Measurements from ENCODE around the gene P3H1.

Gene P3H1

DNA sequence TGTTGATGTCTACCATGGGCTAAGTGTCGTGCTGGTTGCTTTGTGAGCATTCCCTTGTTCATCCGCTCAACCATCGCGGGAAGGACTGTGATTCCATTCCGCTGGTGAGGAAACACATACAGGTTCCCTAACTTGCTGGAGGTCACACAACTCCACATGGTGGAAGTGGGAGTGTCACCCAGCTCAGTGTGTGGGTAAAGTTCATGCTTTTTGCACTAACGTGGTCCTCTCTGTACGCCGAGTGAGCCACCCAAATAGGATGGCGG, 22.7 kb downstream of the P3H1 start:
- no peak for DNase-seq (ENCODE audit: low read depth)

DNA sequence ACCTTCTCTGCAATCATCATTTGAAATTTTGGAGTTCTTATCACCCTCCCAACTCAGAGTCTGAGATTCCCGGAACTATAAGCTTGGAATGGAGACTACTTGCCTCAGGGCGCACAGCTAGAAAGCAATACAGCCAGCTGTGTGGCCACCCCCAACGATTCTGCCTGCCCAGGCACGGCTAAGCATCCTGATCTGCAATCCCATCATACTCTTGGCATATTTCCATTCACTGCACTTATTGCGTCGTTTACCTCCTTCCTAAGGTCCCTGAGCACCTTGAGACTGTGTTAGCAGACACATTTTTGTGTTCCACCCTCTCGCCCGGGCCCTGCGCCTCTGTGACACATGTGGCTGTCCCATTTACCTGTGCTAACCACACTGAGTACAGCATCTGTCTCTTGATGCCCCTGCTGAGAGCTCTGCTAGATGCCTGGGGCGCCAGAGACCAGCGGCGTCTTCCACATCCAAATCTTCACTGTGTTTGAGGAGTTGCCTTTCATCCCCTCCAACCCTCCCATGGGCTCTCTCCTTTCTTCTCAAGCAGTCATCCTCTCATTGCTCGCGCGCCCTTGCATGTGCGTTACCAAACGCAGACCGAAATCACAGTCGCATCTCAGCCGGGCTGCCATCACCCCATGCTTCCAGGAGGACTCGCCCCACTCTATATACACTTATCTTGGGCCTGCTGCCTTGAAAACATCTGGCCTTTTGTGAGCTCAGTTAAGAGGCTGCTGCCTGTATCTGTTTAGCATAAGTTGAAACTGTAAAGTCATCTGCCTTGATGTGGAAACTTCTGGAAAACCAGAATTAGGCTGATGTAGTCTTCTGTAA, 23.3 kb downstream of the P3H1 start:
- no peak for DNase-seq (ENCODE audit: low read depth)

DNA sequence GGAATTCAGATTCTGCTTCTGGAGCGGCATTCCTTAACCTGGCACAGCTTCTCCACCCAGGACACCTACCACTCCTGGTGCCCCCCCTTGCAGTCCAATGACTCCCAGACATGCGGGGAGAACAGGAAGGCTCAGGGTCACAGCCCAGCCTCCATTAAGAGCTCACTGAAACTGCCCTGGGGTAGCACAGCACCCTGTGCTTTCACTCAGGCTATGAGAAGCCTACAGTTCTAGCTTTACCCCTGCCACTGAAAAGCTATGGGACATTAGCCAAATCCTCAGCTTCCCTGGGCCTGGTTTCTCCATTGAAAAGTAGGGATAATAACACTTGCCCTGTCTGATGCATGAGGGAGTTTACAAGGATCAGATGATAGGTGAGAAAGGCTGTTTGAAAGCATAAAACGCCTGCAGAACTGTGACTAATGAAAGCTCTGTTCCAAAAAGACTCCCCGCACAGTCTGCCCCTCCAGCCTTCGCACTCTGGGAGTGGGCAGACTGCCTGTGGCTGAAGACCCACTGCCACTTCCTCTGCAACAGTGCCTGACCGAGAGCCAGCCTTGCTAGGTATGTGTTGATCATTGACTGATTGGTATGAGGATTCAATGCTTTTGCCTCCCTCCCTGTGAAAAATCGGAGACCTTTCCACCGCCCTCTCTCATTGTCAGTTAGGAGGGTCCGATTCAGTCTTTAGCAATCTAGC, 24.1 kb downstream of the P3H1 start:
- DNase-seq (ENCODE audit: low read depth): no peak

DNA sequence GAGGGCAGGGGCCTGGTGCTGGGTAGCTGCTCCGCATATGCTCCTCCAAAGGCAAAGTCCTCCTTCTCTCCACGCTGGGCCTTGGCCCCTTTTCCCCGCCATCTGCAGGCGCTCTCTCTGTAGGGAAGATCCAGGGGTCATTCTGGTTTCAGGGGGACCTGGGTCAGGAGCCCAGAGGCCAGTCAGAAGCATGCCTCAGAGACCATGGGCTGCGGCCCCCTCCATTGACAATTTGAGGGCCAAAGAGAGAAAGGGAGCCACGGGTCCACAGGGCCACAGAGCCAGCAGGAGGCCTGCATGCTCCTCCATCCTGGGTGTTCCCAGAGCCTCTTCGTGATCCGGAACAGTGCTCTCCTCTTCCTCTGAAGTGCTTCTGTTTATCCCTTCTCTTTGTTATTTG, 24.7 kb downstream of the P3H1 start:
- DNase-seq (ENCODE audit: low read depth): no peak

DNA sequence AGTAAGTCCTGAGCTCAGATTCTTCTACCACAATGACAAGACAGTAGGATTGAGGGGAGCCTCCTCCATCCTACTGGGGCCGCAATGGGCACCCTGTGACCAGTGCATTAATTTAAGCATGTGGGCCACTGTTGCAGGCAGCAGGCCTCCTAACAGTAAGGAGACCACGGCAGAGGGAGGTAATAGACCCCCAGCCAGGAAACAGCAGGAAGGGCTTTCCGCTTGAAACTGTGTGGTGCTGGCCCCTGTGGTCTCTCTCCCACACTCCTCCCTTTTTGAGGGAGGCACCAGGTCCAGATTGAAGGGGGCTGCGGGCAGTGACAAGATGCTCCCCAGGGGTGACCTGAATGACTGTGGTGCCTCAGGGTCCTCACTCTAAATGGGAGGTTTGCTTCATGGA, 25.1 kb downstream of the P3H1 start:
- no peak for DNase-seq (ENCODE audit: low read depth)

DNA sequence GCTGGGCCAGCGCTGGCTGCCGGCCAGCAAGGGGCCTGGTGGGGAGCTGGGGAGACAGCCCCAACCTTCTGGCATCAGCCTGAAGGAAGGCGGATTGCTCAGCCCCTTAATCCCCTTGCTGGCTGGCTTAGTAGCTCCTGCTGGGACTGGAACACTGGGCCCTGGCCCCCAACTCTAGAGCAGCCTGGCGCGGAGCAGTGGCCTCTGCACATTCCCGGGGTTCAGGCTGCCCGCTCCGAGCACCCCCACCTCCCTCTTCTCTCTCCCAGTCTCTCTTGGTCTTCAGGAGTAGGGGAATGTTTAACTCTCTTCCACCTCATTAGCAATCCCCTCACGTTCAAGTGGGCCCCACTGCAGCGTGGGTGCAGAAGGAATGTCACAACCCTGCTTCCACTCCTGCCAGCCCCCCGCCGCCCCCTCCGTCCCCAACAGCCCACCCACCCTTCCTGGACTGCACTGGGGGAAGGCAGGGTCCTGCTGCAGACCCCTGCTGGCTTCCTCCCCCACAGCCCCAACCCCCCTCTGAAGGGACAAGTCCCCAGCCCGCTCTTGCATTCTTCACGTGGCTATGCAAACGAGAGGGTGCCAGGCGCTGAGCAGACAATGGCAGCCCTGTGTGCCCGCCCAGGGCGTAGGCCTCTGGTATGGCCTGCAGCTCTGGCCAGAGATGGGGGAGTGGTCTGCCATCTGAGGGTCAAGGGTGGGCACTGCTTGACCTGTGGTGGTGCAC, 25.8 kb downstream of the P3H1 start:
- no peak for DNase-seq (ENCODE audit: low read depth)

DNA sequence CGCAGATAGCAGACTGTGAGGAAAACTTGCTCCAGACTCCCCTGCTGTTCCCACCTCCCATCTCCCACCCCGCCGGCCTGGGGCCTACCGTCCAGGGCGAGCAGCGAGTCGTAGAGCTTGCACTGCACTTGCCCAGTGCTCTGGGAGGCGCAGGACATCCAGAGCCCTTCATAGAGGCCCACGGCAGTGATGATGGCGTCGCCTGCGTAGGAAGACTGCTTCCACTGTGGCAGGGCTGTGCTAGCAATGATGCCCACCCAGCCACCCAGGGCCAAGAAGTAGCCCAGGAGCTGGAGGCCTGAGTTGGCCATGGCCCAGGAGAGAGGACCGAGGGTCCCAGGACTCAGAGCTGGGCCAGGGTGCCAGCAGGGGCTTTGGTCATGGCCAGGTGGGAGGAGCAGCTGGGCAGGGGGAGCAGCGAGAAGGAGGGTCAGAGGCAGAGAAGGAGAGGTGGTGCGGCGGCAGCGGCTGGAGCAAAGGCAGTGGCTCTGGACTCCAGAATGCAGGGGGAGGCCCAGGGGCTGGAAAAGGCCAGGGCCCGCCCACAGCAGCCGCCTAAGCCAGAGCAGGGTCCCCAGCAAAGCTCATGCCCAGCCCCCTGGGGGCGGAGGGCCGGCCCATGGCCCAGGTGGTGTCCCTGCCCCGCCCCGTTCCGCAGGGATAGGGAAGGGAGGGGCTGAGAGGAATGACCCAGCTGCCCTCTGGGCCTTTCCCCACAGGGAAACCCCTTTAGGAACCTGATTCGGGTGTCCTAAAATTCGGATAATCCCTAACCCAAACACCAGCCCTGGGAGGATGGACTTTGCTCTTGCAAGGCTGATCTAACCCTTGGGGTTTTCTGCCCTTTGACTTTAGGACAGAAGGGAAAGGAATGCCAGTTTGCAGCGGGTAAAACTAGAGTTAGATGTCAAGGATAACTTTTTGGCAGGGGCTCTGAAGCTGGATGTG, 26.8 kb downstream of the P3H1 start, which contains the start of gene CLDN19:
Gene CLDN19, minus strand, starts transcription at position 484 of the 948 bp plus-strand sequence. Its CDS starts 173 bp downstream, at position 311.
- DNase-seq (ENCODE audit: low read depth): no peak

DNA sequence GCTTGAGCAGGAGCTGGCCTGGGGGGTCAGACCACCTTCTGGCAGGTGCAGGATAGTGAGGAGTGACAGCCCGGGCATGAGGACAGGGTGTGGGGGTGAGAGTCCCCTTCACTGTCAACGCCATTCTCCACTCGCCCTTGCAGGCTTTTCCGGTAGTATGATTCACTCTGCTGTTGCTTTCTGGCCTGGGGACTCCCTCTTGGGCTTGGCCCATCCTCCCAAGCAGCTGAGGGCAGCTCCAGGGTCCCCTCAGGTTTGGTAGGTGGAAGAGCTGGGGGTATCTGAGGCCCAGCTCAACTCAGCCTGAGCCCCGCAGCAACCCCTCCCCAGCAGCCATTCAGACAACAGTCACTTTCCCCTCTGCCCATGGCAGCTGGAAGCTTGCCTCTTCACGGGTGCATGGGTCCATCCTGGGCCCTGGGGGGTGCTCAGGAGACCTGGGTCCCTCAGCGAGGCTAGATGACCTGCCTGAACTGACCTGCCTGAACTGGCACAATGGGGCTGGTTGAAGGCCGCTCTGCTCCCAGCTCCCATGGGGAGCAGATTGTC, 28.1 kb downstream of the P3H1 start:
- no peak for DNase-seq (ENCODE audit: low read depth)

DNA sequence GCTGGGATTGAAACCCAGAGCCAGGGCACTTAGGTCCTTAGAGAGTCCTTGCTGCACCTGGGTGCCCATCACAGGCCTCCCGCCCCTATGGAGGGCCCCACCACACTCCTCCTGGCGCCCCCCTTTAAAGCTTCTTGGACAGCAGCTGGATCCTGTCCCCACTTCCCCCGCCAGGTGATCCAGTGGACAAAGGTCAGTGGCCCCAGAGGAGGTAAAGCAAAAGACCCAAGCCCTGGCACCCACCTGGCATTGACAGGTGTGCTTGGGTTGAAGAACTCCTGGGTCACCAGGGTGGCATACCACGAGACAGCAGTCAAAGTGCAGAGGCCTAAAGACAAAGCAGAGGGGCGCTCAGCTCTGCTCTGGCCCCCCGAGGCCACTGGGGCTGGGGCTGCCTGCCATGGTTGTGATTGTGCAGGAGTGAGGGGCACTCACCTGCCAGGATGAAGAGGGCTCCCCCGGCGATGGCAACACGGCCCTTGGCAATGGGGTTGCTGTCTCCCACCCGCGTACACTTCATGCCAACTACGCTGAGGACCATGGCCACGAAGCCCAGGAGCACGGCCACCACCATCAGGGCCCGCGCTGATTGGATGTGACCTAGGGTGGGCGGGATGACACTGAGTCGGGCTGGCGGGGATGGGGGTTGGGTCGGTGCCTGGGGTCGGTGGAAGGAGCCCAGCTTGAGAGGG, 28.7 kb downstream of the P3H1 start:
- DNase-seq (ENCODE audit: low read depth): no peak

DNA sequence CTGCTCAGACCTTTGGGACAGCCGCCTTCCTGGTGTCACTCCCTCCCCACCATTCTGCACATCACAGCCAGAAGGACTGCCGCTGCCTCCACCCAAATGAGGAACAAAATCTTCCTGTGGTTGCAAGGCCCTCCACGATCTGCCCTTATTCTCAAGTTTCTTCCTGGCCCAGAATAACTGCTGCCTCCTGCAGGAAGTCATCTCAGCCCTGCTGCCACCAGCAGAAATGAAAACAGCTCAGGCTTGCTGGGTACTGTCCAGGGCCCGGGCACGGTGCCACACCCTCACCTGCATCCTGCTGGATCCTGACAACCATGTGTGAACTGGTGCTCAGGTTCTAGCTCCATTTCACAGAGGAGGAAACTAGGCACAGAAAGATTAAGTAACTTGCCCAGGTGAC, 29.6 kb downstream of the P3H1 start:
- no peak for DNase-seq (ENCODE audit: low read depth)

DNA sequence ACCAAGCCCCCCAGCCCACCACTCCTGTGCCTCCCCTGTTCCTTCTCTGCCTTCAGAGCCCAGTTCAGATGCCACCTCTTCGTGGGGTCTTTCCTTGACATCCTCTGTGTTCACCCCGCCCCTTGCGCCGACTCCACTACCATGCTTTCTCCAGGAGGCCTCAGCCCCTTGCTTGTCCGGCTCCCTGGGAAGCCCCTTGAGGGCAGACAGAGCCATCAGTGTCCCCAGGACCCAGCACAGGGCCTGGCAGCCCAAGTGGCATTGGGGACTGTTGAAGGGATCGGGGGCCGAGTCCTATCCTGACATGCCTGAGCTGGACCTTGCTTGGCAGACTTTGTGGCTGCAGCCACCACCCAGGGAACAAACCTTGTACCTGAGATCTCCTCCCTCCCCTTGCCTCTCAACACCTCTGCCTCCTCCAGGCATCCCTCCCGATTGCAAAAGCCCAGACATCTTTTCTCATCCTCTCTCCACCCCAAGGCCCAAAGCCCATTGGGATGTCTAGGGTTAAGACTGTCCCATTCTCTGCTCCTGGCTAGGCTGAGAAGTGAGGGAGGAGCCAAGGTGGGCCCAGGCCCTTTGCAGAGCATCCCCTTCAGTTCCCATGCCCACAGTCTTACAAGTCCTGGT, 30.1 kb downstream of the P3H1 start:
- no peak for DNase-seq (ENCODE audit: low read depth)

DNA sequence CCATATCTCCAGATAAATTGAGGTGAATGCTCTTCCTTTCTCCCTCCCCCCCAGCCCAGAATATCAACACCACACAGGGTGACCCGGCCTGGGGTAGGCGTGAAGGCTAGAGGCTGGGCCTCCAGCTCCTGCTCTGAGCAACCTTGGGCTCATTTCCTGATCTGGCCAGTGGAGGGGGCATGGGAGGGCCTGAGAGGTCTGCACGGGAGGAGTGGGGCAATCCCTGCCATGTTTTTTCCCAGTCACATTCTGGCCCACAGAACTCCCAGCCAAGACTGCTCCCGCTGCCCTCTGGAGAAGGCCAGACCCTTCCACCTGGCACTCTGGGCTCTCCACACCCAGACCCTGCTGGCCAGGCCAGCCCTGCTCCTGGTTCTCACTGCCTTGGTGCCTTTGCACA, 30.7 kb downstream of the P3H1 start:
- no peak for DNase-seq (ENCODE audit: low read depth)

DNA sequence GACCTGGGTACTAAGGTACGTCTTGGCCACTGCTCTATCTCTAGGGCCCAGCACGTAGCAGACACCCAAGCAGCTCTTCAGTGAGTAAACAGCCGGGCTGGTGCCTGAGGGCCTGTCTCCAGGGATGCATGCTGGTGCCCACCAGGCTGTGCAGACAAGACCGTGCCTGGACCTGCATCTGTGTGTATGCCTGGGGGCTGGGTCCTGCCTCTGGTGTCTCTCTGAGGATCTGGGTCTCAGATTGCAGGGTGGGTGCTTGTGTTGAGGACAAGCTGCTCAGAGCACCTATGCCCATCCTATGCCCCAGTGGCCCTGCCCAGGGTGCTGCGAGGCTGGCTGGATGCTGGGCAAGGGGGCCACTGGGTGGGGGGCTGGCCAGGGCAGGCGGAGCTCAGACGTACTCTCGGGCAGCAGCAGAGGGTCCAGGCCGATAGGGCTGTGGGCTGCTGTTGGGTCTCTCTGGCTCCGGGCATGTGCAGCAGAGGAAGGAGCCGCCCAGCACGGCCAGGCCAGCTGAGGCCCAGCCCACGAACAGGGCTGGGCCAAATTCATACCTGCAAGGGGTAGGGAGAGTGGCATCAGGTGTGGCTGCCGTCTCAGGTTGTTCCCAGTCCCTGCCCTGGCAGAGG, 31.2 kb downstream of the P3H1 start:
- no peak for DNase-seq (ENCODE audit: low read depth)

DNA sequence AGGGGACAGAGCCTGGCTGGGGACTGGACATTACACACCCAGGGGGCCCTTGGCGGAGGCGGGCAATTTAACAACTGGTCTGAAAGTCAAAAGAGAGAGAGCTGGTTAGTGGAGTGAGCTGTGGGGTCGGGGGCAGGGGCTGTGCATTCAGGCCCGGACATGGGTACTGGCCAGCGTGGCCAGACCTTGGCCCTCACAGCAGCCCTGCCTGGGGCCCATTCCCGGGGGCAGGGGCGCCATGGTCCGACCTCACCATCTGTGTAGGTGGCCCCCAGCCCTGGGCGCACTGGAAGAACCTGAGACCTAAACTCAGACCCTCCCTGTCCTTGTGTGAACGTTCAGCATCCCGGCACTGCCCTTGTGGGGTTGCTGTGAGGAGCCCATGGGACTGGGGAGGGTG, 31.8 kb downstream of the P3H1 start:
- DNase-seq (ENCODE audit: low read depth): no peak

DNA sequence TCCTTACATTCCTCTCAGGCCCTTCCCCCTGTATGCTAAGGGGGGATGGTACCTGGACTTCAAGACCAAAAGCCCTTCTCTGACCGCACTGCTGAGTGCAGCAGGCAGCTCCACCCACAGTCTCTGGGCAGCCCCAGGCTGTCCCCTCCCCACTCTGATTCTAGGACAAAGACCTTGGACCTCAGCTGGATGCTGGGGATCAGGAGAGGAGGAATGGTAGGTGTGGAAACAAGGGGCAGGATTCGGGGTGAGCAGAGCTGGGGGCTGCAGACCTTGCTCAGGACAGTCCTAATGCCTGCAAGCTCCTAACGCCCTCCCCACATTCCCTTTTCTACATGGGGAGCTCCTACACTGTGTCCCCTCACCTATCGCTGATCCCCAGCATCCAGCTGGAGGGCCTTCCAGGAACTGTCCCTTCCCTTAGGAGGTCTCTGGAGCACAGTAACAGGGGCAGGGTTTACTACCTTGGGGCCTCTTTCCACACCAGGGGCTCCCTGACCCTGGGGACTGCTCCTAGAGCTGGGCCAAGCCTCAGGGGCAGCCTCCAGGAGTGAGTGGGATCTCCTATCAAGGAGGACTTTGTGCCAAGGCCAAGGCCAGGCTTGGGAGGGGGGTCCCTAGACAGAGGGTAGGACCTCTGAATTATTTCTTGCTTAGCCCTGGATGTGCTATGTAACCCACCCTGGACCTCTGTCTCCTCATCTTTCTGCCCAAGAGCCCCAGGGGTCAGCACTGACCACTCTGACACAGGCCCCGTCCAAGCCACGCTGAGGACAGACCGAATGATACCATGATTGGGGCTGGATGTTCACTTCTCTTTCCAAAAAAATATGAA, 32.4 kb downstream of the P3H1 start:
- no peak for DNase-seq (ENCODE audit: low read depth)

DNA sequence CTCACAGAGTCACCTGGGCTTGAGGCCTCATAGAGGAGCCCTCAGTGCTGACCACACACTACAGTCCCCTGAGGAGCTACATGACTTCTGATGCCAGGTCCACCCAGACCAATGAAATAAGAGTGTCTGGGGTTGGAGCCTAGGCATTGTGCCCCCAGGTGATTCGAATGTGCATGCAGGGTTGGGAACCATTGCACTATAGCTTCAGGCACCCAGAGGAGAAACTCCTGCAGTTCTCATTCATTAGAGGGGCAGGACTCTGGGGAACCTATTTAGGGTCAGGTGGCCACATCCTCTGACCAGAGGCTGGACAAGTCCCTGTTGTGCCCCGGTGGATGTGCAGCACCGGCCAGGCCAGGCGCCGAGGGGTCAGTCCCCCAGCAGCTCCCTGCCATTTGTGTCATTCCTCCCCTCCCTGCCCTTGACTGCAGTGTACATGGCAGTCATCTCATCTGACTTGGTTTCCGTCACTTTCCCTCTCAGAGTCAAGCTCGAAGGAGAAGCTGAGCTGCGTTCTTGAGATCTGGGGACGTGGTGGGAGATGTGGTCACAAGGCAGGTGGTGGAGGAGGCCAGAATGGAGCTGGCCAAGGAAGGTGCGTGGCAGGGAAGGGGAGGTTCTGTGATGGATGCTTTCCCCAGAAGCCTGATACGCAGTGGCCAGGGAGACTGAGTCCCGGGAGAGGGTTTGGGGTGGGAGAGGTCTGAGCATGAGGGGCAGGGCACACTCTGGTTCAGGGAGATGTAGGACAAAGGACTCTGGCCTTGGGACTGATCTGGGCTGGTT, 33.2 kb downstream of the P3H1 start:
- DNase-seq (ENCODE audit: low read depth): no peak

DNA sequence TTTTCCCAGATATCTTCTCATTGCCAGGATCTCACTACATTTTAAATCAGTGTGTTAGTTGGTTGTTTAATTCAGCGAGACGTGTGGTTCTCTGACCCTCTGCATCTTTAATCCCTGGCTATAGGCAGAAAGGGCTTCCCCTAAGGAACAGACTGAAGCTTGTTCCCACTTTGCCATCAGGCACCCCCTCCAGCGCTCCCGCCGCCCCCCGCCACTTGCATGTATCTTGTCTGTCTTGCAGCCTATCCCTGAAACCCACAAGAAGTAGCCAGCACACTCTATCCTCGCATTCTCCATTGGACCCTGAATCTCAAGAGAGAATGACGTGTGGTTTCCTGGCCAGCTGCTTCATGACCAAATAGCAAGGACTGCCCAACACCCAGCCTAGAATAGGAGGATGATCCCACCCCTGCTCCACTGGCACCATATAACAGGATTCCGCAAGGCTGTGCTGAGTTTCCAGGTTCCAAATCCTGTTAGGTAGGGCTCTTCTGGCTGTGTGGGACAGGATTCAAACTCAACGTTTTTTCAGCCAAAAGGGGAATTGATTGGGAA, 34.6 kb downstream of the P3H1 start:
- no peak for DNase-seq (ENCODE audit: low read depth)

DNA sequence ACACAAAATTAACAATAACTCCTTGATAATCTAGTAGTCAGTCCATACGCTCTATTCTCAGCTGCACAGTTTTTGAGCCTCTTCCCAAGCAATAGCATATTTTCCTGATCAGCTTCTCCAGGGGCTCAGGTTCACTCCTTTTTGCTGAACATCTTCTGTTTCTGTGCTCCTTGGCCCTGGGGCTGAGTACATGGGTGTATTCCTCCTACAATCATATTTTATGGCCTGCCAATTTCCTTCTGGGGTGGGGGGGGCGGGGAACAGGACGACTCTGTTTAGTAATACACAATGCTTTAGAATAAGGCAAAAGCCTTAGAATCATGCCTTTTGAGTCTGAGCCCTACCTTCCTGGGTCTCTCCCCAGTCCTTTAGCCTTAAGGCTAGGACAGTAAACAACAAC, 35.2 kb downstream of the P3H1 start:
- no peak for DNase-seq (ENCODE audit: low read depth)
